ENCODE measurements around the gene ELMO1.

Gene ELMO1

DNA sequence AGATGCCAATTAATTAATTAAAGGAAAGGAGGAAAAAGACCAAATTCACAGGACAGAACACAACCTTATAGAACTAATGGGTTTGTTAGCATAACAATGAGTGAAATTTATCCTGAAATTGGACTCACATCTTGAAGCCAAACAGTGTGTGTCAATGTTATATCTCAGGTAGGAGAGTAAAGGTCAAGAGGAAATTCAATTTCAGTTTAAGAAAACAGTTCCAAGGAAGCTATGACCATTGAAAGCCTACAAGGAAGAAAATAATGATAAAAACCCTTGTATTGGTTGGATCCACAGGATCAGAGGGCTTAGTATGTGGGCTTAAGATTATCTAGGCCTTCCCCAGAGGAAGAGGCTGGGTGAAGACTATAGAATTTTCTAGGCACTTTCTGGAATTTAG, 525.5 kb downstream of the ELMO1 start:
- no peak overlapping the region for H3K27ac ChIP-seq (ENCODE audit: low read depth, low read length)
- H4K8ac ChIP-seq (ENCODE audit: low read depth, low read length): no peak overlapping the region
- H3K79me2 ChIP-seq (ENCODE audit: control insufficient read depth, insufficient read depth, low read length): no peaks in the 10 kb centered on the region
- no peak overlapping the region for H4K5ac ChIP-seq (ENCODE audit: low read length)
- no peak for DNase-seq
- no peaks in the 10 kb centered on the region for H3K79me1 ChIP-seq (ENCODE audit: low read length)
- no peaks in the 10 kb centered on the region for H3K36me3 ChIP-seq (ENCODE audit: control insufficient read depth, insufficient read depth, low read length)
- H3K4ac ChIP-seq (ENCODE audit: low read depth, low read length): no peak overlapping the region
- H2BK120ac ChIP-seq (ENCODE audit: low read depth, low read length): no peak overlapping the region
- H2BK5ac ChIP-seq (ENCODE audit: low read length): no peak overlapping the region
- no peaks in the 10 kb centered on the region for H3K27me3 ChIP-seq (ENCODE audit: insufficient read depth, low read length, poor library complexity)
- H3K4me1 ChIP-seq (ENCODE audit: control insufficient read depth, low read depth, low read length): no peaks in the 10 kb centered on the region
- H3K4me2 ChIP-seq (ENCODE audit: low read length): no peak overlapping the region
- no peak overlapping the region for H3K18ac ChIP-seq (ENCODE audit: low read length)
- no peak overlapping the region for H3K56ac ChIP-seq (ENCODE audit: low read length)
- H2BK15ac ChIP-seq (replicated peaks; ENCODE audit: low read depth): no peak overlapping the region
- H3K4me3 ChIP-seq (ENCODE audit: low read length): no peak overlapping the region
- no peak overlapping the region for H3K23ac ChIP-seq (ENCODE audit: low read length)
- H2AK5ac ChIP-seq (ENCODE audit: low read length): no peak overlapping the region
- H3K9ac ChIP-seq (ENCODE audit: low read length): no peak overlapping the region

DNA sequence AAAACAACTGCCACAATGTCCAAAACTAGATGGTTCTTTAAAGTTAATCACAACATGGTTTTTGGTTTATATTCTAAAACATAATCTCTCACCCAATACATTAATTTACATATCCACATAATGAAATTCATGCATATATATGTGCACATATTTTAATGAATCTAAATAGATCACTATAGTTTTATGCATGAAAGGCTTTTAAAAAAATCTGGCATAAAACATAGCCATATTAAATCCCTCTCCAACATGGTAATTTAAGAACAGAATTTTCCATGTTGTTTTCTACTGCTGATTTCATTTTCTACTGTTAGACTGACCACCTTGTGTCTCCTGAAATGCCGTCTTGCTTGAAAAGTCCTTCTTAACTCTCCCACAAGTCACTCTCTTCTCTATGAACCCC, 528.2 kb downstream of the ELMO1 start:
- WGBS (ENCODE audit: extremely low coverage, insufficient coverage, low lambda C conversion rate): no CpG with 5 or more reads among the region's 1 CpG
- Histone ChIP-seq H3K79me1 (ENCODE audit: low read length) (no peaks in the 10 kb centered on the region), H3K56ac (ENCODE audit: low read length) (no peak overlapping the region), H2BK5ac (ENCODE audit: low read length) (no peak overlapping the region), H3K4me1 (ENCODE audit: control insufficient read depth, low read depth, low read length) (no peaks in the 10 kb centered on the region), H3K4me2 (ENCODE audit: low read length) (no peak overlapping the region), H3K27me3 (ENCODE audit: insufficient read depth, low read length, poor library complexity) (no peaks in the 10 kb centered on the region), H3K18ac (ENCODE audit: low read length) (no peak overlapping the region), H2AK5ac (ENCODE audit: low read length) (no peak overlapping the region), H3K79me2 (ENCODE audit: control insufficient read depth, insufficient read depth, low read length) (no peaks in the 10 kb centered on the region), H4K5ac (ENCODE audit: low read length) (no peak overlapping the region), H2BK120ac (ENCODE audit: low read depth, low read length) (no peak overlapping the region), H3K4ac (ENCODE audit: low read depth, low read length) (no peak overlapping the region), H3K36me3 (ENCODE audit: control insufficient read depth, insufficient read depth, low read length) (no peaks in the 10 kb centered on the region), H3K9ac (ENCODE audit: low read length) (no peak overlapping the region), H3K27ac (ENCODE audit: low read depth, low read length) (no peak overlapping the region), H4K8ac (ENCODE audit: low read depth, low read length) (no peak overlapping the region), H3K23ac (ENCODE audit: low read length) (no peak overlapping the region), H2BK15ac (replicated peaks; ENCODE audit: low read depth) (no peak overlapping the region), H3K4me3 (ENCODE audit: low read length) (no peak overlapping the region)
- DNase-seq: no peak

DNA sequence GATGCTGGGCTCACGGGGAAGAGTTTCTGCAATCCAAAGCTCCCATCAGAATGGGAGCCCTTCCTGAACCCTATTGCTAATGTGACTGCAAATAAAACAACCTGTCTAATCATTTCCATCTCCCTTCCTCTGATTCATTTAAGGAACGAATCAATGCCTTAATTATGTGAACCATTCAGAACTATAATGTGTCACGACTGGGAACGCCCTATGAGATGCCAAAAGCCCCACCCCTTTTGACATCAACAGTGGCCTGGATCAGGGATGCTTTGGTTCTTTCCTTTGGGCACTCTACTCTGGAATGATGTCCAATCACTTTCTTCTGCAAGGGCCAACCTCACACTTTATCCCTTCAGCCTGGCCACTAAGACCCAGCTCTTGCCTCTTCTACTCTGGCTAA, 528.9 kb downstream of the ELMO1 start:
- no peak for DNase-seq
- H4K8ac ChIP-seq (ENCODE audit: low read depth, low read length): no peak overlapping the region
- H3K9ac ChIP-seq (ENCODE audit: low read length): no peak overlapping the region
- no peak overlapping the region for H2BK5ac ChIP-seq (ENCODE audit: low read length)
- H3K23ac ChIP-seq (ENCODE audit: low read length): no peak overlapping the region
- H4K5ac ChIP-seq (ENCODE audit: low read length): no peak overlapping the region
- no peak overlapping the region for H3K18ac ChIP-seq (ENCODE audit: low read length)
- H3K36me3 ChIP-seq (ENCODE audit: control insufficient read depth, insufficient read depth, low read length): no peaks in the 10 kb centered on the region
- no peak overlapping the region for H2BK15ac ChIP-seq (replicated peaks; ENCODE audit: low read depth)
- H2AK5ac ChIP-seq (ENCODE audit: low read length): no peak overlapping the region
- H3K27me3 ChIP-seq (ENCODE audit: insufficient read depth, low read length, poor library complexity): no peaks in the 10 kb centered on the region
- no CpG with 5 or more reads among the region's 4 CpGs for whole genome bisulfite sequencing (ENCODE audit: extremely low coverage, insufficient coverage, low lambda C conversion rate)
- H3K4me3 ChIP-seq (ENCODE audit: low read length): no peak overlapping the region
- H3K27ac ChIP-seq (ENCODE audit: low read depth, low read length): no peak overlapping the region
- no peak overlapping the region for H3K4me2 ChIP-seq (ENCODE audit: low read length)
- H3K56ac ChIP-seq (ENCODE audit: low read length): no peak overlapping the region
- no peaks in the 10 kb centered on the region for H3K79me2 ChIP-seq (ENCODE audit: control insufficient read depth, insufficient read depth, low read length)
- no peaks in the 10 kb centered on the region for H3K79me1 ChIP-seq (ENCODE audit: low read length)
- no peak overlapping the region for H3K4ac ChIP-seq (ENCODE audit: low read depth, low read length)
- no peak overlapping the region for H2BK120ac ChIP-seq (ENCODE audit: low read depth, low read length)
- H3K4me1 ChIP-seq (ENCODE audit: control insufficient read depth, low read depth, low read length): no peaks in the 10 kb centered on the region

DNA sequence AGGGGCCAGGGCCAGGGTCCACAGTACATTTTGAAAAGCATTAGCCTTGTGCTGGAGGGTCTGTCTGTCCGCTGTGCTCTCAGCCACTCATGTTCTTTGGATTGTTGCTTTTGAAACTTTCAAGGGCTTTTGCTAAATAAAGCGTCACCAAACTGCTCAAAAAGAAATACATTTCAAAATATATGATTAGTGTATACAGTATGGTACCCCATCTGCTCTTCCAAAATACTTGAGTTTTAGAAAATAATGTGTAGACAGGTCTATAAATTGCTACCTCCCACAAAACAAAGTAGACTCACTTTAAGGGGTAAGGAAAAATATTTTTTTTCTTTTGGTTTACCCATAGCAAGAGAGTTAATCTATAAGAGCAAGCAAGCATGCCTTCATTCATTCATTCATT, 530.1 kb downstream of the ELMO1 start:
- H3K79me1 ChIP-seq (ENCODE audit: low read length): no peaks in the 10 kb centered on the region
- no peak overlapping the region for H2BK120ac ChIP-seq (ENCODE audit: low read depth, low read length)
- no peak overlapping the region for H2AK5ac ChIP-seq (ENCODE audit: low read length)
- no peaks in the 10 kb centered on the region for H3K36me3 ChIP-seq (ENCODE audit: control insufficient read depth, insufficient read depth, low read length)
- H3K4me2 ChIP-seq (ENCODE audit: low read length): no peak overlapping the region
- no peak overlapping the region for H3K23ac ChIP-seq (ENCODE audit: low read length)
- WGBS (ENCODE audit: extremely low coverage, insufficient coverage, low lambda C conversion rate): no CpG with 5 or more reads among the region's 2 CpGs
- no peak overlapping the region for H4K8ac ChIP-seq (ENCODE audit: low read depth, low read length)
- no peak overlapping the region for H3K18ac ChIP-seq (ENCODE audit: low read length)
- DNase-seq: no peak
- no peak overlapping the region for H3K27ac ChIP-seq (ENCODE audit: low read depth, low read length)
- H2BK5ac ChIP-seq (ENCODE audit: low read length): no peak overlapping the region
- no peak overlapping the region for H2BK15ac ChIP-seq (replicated peaks; ENCODE audit: low read depth)
- H3K4me1 ChIP-seq (ENCODE audit: control insufficient read depth, low read depth, low read length): no peaks in the 10 kb centered on the region
- no peak overlapping the region for H3K9ac ChIP-seq (ENCODE audit: low read length)
- no peak overlapping the region for H3K56ac ChIP-seq (ENCODE audit: low read length)
- no peaks in the 10 kb centered on the region for H3K79me2 ChIP-seq (ENCODE audit: control insufficient read depth, insufficient read depth, low read length)
- no peak overlapping the region for H3K4ac ChIP-seq (ENCODE audit: low read depth, low read length)
- no peak overlapping the region for H4K5ac ChIP-seq (ENCODE audit: low read length)
- H3K27me3 ChIP-seq (ENCODE audit: insufficient read depth, low read length, poor library complexity): no peaks in the 10 kb centered on the region
- H3K4me3 ChIP-seq (ENCODE audit: low read length): no peak overlapping the region

DNA sequence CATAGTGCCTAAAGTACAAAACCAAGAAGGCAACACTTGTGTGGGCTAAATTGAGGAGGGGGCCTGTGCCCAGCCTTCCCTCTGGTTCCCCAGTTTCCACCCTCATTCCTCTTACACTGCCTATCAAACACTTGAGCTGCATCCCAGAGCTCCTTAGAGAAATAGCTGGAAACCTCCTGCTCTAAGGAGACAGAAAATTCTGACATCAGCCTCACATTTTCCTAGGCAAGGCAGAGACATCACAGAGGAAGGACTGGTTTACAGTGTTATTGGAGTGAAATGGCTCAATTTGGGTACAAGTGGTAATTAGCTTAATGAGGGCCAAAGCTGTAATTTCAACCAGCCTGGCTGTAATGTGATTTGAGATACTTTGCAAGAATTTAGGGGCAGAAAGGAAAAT, 532.0 kb downstream of the ELMO1 start:
- no peak overlapping the region for H2BK15ac ChIP-seq (replicated peaks; ENCODE audit: low read depth)
- H2BK120ac ChIP-seq (ENCODE audit: low read depth, low read length): peak overlapping the region; percentile 45

DNA sequence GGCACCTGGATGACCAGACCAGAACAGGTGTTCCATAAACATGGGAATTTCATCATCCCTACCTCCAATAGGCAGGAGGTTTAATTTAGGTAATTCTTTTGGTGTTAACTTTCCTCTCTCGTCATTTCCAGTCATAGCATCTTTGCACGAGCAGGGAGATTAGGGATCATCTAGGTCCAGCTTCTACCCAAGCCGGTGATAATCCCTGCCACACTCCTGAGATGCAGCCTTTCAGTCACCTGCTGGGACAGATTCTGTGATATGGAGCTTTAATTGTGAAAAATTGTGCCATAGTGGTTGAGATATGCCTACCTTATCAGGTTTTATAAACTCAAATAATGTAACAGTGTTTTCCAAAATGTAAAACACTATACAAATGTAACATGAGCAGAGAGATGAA, 532.5 kb downstream of the ELMO1 start:
- H3K56ac ChIP-seq (ENCODE audit: low read length): no peak overlapping the region
- DNase-seq: no peak
- no peak overlapping the region for H4K8ac ChIP-seq (ENCODE audit: low read depth, low read length)
- no peak overlapping the region for H3K9ac ChIP-seq (ENCODE audit: low read length)
- no peaks in the 10 kb centered on the region for H3K27me3 ChIP-seq (ENCODE audit: insufficient read depth, low read length, poor library complexity)
- H3K4me1 ChIP-seq (ENCODE audit: control insufficient read depth, low read depth, low read length): no peaks in the 10 kb centered on the region
- H3K18ac ChIP-seq (ENCODE audit: low read length): no peak overlapping the region
- no peak overlapping the region for H2BK5ac ChIP-seq (ENCODE audit: low read length)
- no peaks in the 10 kb centered on the region for H3K79me2 ChIP-seq (ENCODE audit: control insufficient read depth, insufficient read depth, low read length)
- H2BK120ac ChIP-seq (ENCODE audit: low read depth, low read length): no peak overlapping the region
- H3K23ac ChIP-seq (ENCODE audit: low read length): no peak overlapping the region
- no peak overlapping the region for H3K27ac ChIP-seq (ENCODE audit: low read depth, low read length)
- H2AK5ac ChIP-seq (ENCODE audit: low read length): no peak overlapping the region
- H3K4me2 ChIP-seq (ENCODE audit: low read length): no peak overlapping the region
- H3K79me1 ChIP-seq (ENCODE audit: low read length): no peaks in the 10 kb centered on the region
- no peaks in the 10 kb centered on the region for H3K36me3 ChIP-seq (ENCODE audit: control insufficient read depth, insufficient read depth, low read length)
- H4K5ac ChIP-seq (ENCODE audit: low read length): no peak overlapping the region
- WGBS (ENCODE audit: extremely low coverage, insufficient coverage, low lambda C conversion rate): no CpG with 5 or more reads among the region's 3 CpGs
- H3K4ac ChIP-seq (ENCODE audit: low read depth, low read length): no peak overlapping the region
- no peak overlapping the region for H2BK15ac ChIP-seq (replicated peaks; ENCODE audit: low read depth)
- no peak overlapping the region for H3K4me3 ChIP-seq (ENCODE audit: low read length)

More for the DNA sequence above, 532.0 kb downstream of the ELMO1 start:
- no peaks in the 10 kb centered on the region for H3K36me3 ChIP-seq (ENCODE audit: control insufficient read depth, insufficient read depth, low read length)
- H3K79me2 ChIP-seq (ENCODE audit: control insufficient read depth, insufficient read depth, low read length): no peaks in the 10 kb centered on the region
- no peaks in the 10 kb centered on the region for H3K27me3 ChIP-seq (ENCODE audit: insufficient read depth, low read length, poor library complexity)
- no peak overlapping the region for H2AK5ac ChIP-seq (ENCODE audit: low read length)
- no peak overlapping the region for H3K4me3 ChIP-seq (ENCODE audit: low read length)
- H2BK5ac ChIP-seq (ENCODE audit: low read length): no peak overlapping the region
- H3K18ac ChIP-seq (ENCODE audit: low read length): no peak overlapping the region
- H3K9ac ChIP-seq (ENCODE audit: low read length): no peak overlapping the region
- H3K4ac ChIP-seq (ENCODE audit: low read depth, low read length): no peak overlapping the region
- H3K4me2 ChIP-seq (ENCODE audit: low read length): no peak overlapping the region
- H3K23ac ChIP-seq (ENCODE audit: low read length): no peak overlapping the region
- H3K79me1 ChIP-seq (ENCODE audit: low read length): no peaks in the 10 kb centered on the region
- H4K5ac ChIP-seq (ENCODE audit: low read length): no peak overlapping the region
- H4K8ac ChIP-seq (ENCODE audit: low read depth, low read length): no peak overlapping the region
- no peak overlapping the region for H3K56ac ChIP-seq (ENCODE audit: low read length)
- no peak for DNase-seq
- H3K4me1 ChIP-seq (ENCODE audit: control insufficient read depth, low read depth, low read length): no peaks in the 10 kb centered on the region
- H3K27ac ChIP-seq (ENCODE audit: low read depth, low read length): no peak overlapping the region
